ENCODE measurements around the gene HRH3.

HRH3 gene

DNA sequence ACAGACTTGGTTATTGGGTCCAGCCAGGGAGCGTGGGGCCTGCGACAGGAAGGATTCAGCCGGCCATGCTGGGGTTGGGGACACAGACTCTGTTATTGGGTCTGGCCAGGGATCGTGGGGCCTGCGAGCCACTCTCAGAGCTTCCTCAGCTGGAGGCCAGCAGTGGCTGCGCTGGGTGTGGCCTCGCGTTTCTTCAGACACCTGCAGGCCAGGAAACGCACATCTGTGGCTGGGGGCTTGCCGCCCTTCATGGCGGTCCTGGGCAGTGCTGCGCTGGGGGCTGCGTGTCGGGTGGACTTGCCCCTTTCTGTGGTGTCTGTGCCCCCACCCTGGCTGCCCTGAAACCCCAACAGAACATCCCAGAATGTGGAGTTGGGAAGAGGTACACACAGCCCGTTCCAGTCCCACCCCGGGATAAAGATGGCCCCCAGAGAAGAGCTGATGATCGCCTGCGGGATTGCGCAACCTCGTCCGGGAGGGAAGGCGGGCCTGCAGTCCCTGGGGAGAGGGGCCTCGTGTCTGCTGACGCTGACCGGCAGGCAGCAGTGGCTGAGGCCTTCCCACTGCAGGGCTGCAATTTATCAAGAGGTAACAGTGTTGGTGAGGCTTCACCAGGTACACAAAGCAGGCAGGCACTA lies 54.2 kb downstream of the HRH3 start (continued):
- TF ChIP-seq ZNF76 (tag by site-specific recombination; IDR thresholded peaks at IDR 0.05; ENCODE audit: borderline replicate concordance, low read depth) (peak; percentile 16; the same call in 1 of the 2 replicates), WT1 (tag by site-specific recombination; IDR thresholded peaks at IDR 0.05) (0 out of 2 replicates have a peak, but pooled peaks have one; percentile 33), ZNF660 (tag by site-specific recombination; IDR thresholded peaks at IDR 0.05) (no peak), BCL11B (tag by site-specific recombination; IDR thresholded peaks at IDR 0.05; ENCODE audit: low read depth) (no peak)
- TF ChIP-seq, protein P1, sequence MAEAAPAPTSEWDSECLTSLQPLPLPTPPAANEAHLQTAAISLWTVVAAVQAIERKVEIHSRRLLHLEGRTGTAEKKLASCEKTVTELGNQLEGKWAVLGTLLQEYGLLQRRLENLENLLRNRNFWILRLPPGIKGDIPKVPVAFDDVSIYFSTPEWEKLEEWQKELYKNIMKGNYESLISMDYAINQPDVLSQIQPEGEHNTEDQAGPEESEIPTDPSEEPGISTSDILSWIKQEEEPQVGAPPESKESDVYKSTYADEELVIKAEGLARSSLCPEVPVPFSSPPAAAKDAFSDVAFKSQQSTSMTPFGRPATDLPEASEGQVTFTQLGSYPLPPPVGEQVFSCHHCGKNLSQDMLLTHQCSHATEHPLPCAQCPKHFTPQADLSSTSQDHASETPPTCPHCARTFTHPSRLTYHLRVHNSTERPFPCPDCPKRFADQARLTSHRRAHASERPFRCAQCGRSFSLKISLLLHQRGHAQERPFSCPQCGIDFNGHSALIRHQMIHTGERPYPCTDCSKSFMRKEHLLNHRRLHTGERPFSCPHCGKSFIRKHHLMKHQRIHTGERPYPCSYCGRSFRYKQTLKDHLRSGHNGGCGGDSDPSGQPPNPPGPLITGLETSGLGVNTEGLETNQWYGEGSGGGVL (tag by site-specific recombination; IDR thresholded peaks at IDR 0.05): no peak

All from HEK293 (cell line).